Stimulated activated naive CD4-positive, alpha-beta T cell treated with Interleukin-2 at 50 U/mL for 16 hours (primary cell): ENCODE measurements around the gene GDPD5.
A peak's percentile ranks its signal among the peaks of the same experiment; 100 is the strongest.

Experiments used
- DNase-seq: peaks from one replicate; lab custom pipeline; 2025; lab: John Stamatoyannopoulos, UW

The GDPD5 gene

GRCh38 chr11:75399344-75400145, 126.2 kb downstream of the GDPD5 start, which contains the start of gene RPS3:
Gene RPS3 (plus strand): TSS chr11:75399518. CDS start chr11:75399548, 30 bp downstream.
- peak; percentile 85 for DNase-seq

GRCh38 chr11:75398906-75399305, 126.8 kb downstream of the GDPD5 start:
- no peak for DNase-seq

GRCh38 chr11:75394085-75394840, 131.5 kb downstream of the GDPD5 start:
- no peak for DNase-seq

GRCh38 chr11:75389925-75390324, 135.8 kb downstream of the GDPD5 start:
- DNase-seq = no peak

GRCh38 chr11:75389276-75389605, 136.5 kb downstream of the GDPD5 start:
- no peak for DNase-seq

- peak; percentile 57 for DNase-seq
These were observed 137.1 kb downstream of the GDPD5 start for GRCh38 chr11:75388386-75389275.

GRCh38 chr11:75387736-75388294, 137.9 kb downstream of the GDPD5 start:
- DNase-seq = no peak

GRCh38 chr11:75386942-75387630, 138.7 kb downstream of the GDPD5 start:
- DNase-seq = no peak
